ENCODE measurements around the gene MTMR12. TPM values are rescaled to one million over a fixed set of nuclear protein-coding genes. Genes with fewer than 3 reads are reported as not detected.
"Not testable (repeated sequence)": the region's sequence is repeated elsewhere in the genome, so short reads cannot be mapped to it uniquely, and the experiment has no call there.

MTMR12 gene
- total RNA-seq, 2 experiments from 2014 or later: 21.6 to 22.8 TPM

DNA sequence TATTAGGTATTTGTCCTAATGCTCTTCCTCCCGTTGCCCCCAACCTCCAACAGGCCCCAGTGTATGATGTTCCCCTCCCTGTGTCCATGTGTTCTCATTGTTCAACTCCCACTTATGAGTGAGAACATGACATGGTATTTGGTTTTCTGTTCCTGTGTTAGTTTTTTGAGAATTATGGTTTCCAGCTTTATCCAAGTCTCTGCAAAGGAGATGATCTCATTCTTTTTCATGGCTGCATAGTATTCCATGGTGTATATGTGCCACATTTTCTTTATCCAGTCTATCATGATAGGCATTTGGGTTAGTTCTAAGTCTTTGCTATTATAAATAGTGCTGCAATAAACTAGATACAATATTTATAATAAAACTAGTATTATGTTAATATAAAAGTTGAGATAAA lies 98.4 kb downstream of the MTMR12 start:
- H3K4me3 Mint-ChIP-seq; POLR2A ChIA-PET; H3K27me3 Mint-ChIP-seq; DNase-seq; H3K9me3 Mint-ChIP-seq (ENCODE audit: low read depth); H3K36me3 Mint-ChIP-seq (ENCODE audit: low read depth); ATAC-seq; intact Hi-C loops (cut with DNase I, micrococcal nuclease); H3K27ac Mint-ChIP-seq: not testable (repeated sequence)
- H3K4me1 Mint-ChIP-seq: peaks cover 18% of the 10 kb centered on the region
- CTCF ChIA-PET: interaction anchor here (0.7 kb wide), 1 partner anchor 55 kb away, joined by 3 read pairs; no protein-coding TSS in a partner anchor

DNA sequence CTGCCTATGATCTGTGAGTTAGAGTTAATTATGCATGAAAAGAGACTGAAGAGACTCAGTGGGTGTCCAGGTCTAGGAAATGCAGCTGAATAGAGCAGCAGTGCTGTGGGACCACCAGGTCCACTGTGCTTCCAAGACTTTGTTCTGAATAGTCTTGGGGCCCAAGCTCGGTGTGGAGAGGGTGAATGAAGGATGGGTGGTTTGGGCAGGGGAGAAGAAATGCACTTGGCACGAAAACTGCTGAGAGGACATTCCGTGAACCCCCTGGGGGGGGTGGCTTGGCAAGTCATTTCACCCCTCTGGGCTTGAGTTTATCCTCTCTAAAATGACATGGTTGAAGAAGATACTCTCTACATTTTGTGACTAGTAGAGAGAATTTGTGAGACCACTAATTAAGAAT lies 102.6 kb downstream of the MTMR12 start:
- H3K4me3 Mint-ChIP-seq: no peak overlapping the region
- H3K9me3 Mint-ChIP-seq (ENCODE audit: low read depth): peaks cover 2% of the 10 kb centered on the region
- H3K4me1 Mint-ChIP-seq: peaks cover 24% of the 10 kb centered on the region
- no peak for DNase-seq
- H3K27ac Mint-ChIP-seq: peak overlapping the region; percentile 94
- intact Hi-C loops (cut with DNase I, micrococcal nuclease): loop anchor here (2.0 kb wide), 3 partner anchors 35 to 323 kb away; partner anchors contain the start of gene GOLPH3 (in 1 of the 2)
- POLR2A ChIA-PET: no interaction called here
- H3K36me3 Mint-ChIP-seq (ENCODE audit: low read depth): no peaks in the 10 kb centered on the region
- no peak for ATAC-seq
- CTCF ChIA-PET: interaction anchor here (1.0 kb wide), 1 partner anchor 21 kb away, joined by 3 read pairs; no protein-coding TSS in a partner anchor
- no peaks in the 10 kb centered on the region for H3K27me3 Mint-ChIP-seq

DNA sequence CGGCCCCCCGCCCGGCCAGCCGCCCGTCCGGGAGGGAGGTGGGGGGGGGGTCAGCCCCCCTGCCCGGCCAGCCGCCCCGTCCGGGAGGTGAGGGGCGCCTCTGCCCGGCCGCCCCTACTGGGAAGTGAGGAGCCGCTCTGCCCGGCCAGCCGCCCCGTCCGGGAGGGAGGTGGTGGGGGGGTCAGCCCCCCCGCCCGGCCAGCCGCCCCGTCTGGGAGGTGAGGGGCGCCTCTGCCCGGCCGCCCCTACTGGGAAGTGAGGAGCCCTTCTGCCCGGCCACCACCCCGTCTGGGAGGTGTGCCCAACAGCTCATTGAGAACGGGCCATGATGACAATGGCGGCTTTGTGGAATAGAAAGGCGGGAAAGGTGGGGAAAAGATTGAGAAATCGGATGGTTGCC lies 103.9 kb downstream of the MTMR12 start:
- H3K4me3 Mint-ChIP-seq; H3K36me3 Mint-ChIP-seq (ENCODE audit: low read depth); H3K27me3 Mint-ChIP-seq; H3K27ac Mint-ChIP-seq; ATAC-seq; CTCF ChIA-PET; H3K9me3 Mint-ChIP-seq (ENCODE audit: low read depth); intact Hi-C loops (cut with DNase I, micrococcal nuclease); POLR2A ChIA-PET; DNase-seq: not testable (repeated sequence)
- peaks cover 26% of the 10 kb centered on the region for H3K4me1 Mint-ChIP-seq

DNA sequence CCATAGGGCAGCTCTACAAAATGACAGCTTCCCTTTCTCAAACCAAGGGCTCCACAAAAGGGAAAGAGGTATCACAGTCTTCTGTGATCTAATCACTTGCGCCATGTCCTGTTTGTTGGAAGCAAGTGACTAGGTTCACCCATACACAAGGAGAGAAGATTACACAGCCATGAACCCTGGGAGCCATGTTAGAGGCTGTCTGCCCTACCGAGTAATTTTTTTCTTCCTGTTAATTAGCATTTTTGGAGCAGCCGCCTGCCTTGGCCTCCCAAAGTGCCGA lies 105.4 kb downstream of the MTMR12 start:
- no peak for ATAC-seq
- ChIA-PET POLR2A (no interaction called here), CTCF (no interaction called here)
- DNase-seq: no peak
- Mint-ChIP-seq H3K27ac (peak overlapping the region; percentile 82), H3K36me3 (ENCODE audit: low read depth) (no peaks in the 10 kb centered on the region), H3K4me3 (no peak overlapping the region), H3K9me3 (ENCODE audit: low read depth) (peaks cover 2% of the 10 kb centered on the region), H3K27me3 (no peaks in the 10 kb centered on the region), H3K4me1 (peaks cover 39% of the 10 kb centered on the region)
- intact Hi-C loops (cut with DNase I, micrococcal nuclease): no loop called here

DNA sequence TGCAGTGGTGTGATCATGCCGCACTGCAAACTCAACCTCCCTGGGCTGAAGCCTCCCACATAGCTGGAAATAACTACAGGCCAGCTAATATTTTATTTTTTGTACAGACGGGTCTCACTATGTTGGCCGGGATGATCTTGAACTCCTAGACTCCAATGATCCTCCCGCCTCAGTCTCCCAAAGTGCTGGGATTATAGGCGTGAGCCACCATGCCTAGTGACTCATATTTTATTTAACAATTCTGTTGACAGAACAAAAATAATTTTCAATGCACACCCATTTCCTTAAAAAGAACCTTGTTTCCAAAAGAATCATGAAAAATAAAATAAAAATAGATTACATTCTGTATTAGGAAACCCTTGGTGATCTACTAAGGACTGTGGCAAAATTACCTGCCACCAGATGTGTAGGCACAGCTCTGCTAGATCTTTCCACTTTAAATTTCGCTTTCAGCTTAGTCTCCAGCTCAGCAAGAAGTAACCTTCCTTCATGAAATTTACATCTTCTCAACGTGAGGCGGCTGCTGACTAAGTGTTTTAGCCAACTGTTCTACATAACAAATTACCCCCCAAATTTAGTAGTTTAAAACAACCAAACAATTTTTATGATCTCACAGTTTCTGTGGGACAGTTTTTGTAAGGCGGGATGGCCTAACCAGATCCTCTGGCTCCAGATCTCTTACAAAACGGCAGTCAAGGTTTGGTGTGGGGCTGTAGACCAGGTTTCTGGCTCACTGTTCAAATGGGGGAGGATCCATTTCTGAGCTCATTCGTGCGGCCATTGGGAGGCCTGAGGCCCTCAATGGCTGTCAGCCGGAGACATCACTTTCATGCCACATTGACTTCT lies 106.0 kb downstream of the MTMR12 start:
- ATAC-seq: no peak
- peaks cover 39% of the 10 kb centered on the region for H3K4me1 Mint-ChIP-seq
- H3K27me3 Mint-ChIP-seq: peaks cover under 1% of the 10 kb centered on the region
- peak overlapping the region; percentile 82 for H3K27ac Mint-ChIP-seq
- intact Hi-C loops (cut with DNase I, micrococcal nuclease): no loop called here
- H3K4me3 Mint-ChIP-seq: no peak overlapping the region
- CTCF ChIA-PET: interaction anchor here (1.2 kb wide), 1 partner anchor 23 kb away, joined by 3 read pairs; no protein-coding TSS in a partner anchor
- H3K36me3 Mint-ChIP-seq (ENCODE audit: low read depth): no peaks in the 10 kb centered on the region
- no peak for DNase-seq
- H3K9me3 Mint-ChIP-seq (ENCODE audit: low read depth): peaks cover 2% of the 10 kb centered on the region
- POLR2A ChIA-PET: interaction anchor here (0.8 kb wide), 1 partner anchor 31 kb away, joined by 3 read pairs; no protein-coding TSS in a partner anchor

DNA sequence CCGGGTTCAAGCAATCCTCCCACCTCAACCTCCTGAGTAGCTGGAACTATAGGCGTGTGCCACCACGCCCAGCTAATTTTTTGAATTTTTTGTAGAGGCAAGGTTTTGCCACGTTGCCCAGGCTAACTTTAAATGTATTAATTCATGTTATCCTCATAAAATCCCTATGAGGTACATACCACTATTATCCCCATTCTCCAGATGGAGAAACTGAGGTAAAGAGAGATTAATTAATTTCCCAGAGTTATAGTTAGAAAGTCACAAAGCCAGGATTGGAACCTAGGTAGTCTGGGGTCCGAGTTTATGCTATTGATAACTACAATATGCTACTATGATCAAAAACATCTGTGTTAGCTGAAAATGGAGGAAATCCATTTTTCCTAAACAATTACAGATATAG lies 106.7 kb downstream of the MTMR12 start:
- Mint-ChIP-seq H3K4me1 (peaks cover 37% of the 10 kb centered on the region), H3K27ac (no peak overlapping the region), H3K36me3 (ENCODE audit: low read depth) (no peaks in the 10 kb centered on the region), H3K27me3 (peaks cover 5% of the 10 kb centered on the region), H3K9me3 (ENCODE audit: low read depth) (peaks cover 2% of the 10 kb centered on the region), H3K4me3 (no peak overlapping the region)
- ATAC-seq (no peak), DNase-seq (no peak)
- ChIA-PET CTCF (interaction anchor here (1.1 to 1.2 kb wide), 2 partner anchors 22 to 24 kb away, joined by 3 read pairs; no protein-coding TSS in a partner anchor), POLR2A (no interaction called here)
- intact Hi-C loops (cut with DNase I, micrococcal nuclease): no loop called here

DNA sequence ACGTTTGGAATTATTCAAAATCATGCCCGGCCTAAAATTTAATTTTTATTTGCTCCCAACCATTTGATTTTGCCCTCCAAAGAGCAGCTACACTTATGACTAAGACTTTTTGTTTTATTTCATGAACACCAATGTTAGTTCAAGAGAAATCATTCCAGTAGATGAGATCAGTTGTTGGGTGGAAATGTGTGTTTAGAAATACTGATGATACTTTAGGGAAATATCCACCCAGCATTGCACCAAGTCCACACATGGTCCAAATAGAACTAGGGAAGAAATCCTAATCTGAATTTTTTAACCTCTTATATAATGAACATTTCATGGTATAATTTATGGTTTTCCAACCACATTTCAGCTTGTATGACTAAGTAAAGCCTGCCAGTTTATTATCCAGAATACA lies 110.3 kb downstream of the MTMR12 start:
- H3K27me3 Mint-ChIP-seq: peaks cover 5% of the 10 kb centered on the region
- ATAC-seq: no peak
- DNase-seq: no peak
- intact Hi-C loops (cut with DNase I, micrococcal nuclease): no loop called here
- ChIA-PET POLR2A (interaction anchor here (0.6 to 1.9 kb wide), 3 partner anchors 28 to 233 kb away, joined by 5 to 9 read pairs (median 6); partner anchors contain the start of gene GOLPH3), CTCF (no interaction called here)
- H3K36me3 Mint-ChIP-seq (ENCODE audit: low read depth): no peaks in the 10 kb centered on the region
- H3K9me3 Mint-ChIP-seq (ENCODE audit: low read depth): no peaks in the 10 kb centered on the region
- no peak overlapping the region for H3K27ac Mint-ChIP-seq
- peaks cover 32% of the 10 kb centered on the region for H3K4me1 Mint-ChIP-seq
- H3K4me3 Mint-ChIP-seq: no peak overlapping the region

DNA sequence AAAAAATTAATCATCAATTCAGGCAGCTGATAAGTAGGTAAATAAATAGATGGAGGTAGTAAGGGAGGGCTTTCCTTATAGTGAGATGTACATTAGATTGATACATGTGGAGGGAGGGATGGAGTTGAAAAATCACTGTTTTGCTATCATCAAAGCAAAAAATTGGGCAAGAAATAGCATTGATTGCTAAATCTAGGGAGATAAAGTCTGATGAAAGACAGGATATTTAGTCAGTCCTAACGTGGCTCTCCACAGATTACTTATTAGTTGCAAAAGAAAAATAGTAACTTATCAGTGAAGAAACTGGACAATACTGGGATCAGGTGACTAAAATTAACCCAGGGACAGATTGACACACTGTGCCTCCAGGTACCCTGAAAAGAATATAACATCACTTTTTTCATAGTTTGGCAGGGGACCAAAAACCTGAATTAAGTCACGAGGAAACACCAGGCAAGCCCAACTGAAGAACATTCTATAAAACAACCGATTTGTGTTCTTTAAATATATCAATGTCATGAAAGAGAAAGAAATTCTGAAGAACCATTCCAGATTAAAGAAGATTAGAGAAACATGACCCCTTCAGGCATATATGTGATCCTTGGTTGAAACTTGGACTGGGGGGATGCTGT lies 111.5 kb downstream of the MTMR12 start:
- H3K4me1 Mint-ChIP-seq: peaks cover 26% of the 10 kb centered on the region
- peaks cover 5% of the 10 kb centered on the region for H3K27me3 Mint-ChIP-seq
- H3K27ac Mint-ChIP-seq: no peak overlapping the region
- intact Hi-C loops (cut with DNase I, micrococcal nuclease): no loop called here
- no peaks in the 10 kb centered on the region for H3K36me3 Mint-ChIP-seq (ENCODE audit: low read depth)
- DNase-seq (no peak), ATAC-seq (no peak)
- H3K4me3 Mint-ChIP-seq: no peak overlapping the region
- ChIA-PET CTCF (no interaction called here), POLR2A (no interaction called here)
- H3K9me3 Mint-ChIP-seq (ENCODE audit: low read depth): no peaks in the 10 kb centered on the region

DNA sequence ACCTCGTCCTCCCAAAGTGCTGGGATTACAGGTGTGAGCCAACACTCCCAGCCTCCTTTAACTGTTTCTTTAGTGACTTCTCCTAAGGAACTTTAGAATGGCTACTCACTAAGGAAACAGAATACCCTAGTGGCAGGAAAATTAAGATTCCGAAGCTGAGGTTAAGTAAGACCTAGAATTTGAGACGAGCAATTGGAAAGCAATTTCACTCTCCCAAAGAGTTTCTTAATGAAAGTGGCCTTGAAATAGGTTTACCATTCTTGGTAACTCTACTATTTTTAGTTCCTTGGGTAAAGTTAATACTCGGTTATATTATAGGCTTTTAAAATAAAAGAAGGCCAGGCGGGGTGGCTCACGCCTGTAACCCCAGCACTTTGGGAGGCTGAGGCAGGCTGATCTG lies 115.7 kb downstream of the MTMR12 start:
- Mint-ChIP-seq H3K4me3 (no peak overlapping the region), H3K27ac (no peak overlapping the region), H3K27me3 (peaks cover 11% of the 10 kb centered on the region), H3K9me3 (ENCODE audit: low read depth) (no peaks in the 10 kb centered on the region), H3K4me1 (peaks cover 10% of the 10 kb centered on the region), H3K36me3 (ENCODE audit: low read depth) (no peaks in the 10 kb centered on the region)
- intact Hi-C loops (cut with DNase I, micrococcal nuclease): no loop called here
- POLR2A ChIA-PET: no interaction called here
- CTCF ChIA-PET: no interaction called here
- DNase-seq: no peak
- ATAC-seq: no peak

DNA sequence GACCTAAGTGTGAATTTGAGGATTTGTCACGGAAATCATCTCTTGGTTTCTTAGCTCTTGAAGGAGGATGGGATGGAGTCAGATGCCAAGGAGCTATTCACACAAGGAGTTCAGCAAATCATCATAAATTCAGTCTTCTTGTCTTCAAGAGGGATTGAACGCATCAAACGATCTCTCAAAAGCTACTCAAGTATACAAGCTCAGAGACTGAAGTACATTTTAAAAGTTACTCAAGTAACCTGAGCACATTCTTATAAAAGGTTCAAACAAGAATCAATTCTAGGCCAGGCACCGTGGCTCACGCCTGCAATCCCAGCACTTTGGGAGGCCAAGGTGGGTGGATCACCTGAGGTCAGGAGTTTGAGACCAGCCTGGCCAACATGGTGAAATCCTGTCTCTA lies 117.5 kb downstream of the MTMR12 start:
- Mint-ChIP-seq H3K36me3 (ENCODE audit: low read depth) (no peaks in the 10 kb centered on the region), H3K27me3 (peaks cover 6% of the 10 kb centered on the region), H3K4me3 (no peak overlapping the region), H3K9me3 (ENCODE audit: low read depth) (no peaks in the 10 kb centered on the region), H3K4me1 (peaks cover 6% of the 10 kb centered on the region), H3K27ac (no peak overlapping the region)
- ATAC-seq (no peak), DNase-seq (no peak)
- ChIA-PET CTCF (interaction anchor here (0.8 kb wide), 1 partner anchor 135 kb away, joined by 3 read pairs; no protein-coding TSS in a partner anchor), POLR2A (no interaction called here)
- intact Hi-C loops (cut with DNase I, micrococcal nuclease): no loop called here

DNA sequence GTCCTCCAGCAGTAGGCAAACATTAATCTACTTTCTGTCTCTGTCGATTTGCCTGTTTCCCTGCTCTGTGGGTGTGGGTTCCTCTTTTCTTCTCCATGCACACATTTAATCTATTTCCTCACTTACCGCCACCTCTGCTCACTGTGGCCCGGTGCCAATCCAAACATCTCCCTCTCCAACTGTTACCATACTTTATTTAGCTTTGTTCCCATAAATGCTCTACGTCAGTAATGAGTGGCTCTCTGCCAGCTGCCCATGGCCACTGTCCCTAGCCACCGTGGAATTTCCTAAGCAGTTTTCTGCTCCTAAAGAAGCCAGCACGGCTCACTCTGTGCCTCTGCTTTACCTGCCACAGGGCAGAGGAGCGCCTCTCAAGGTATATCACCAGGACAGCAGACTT lies 119.1 kb downstream of the MTMR12 start:
- peaks cover 6% of the 10 kb centered on the region for H3K27me3 Mint-ChIP-seq
- no peak overlapping the region for H3K27ac Mint-ChIP-seq
- H3K36me3 Mint-ChIP-seq (ENCODE audit: low read depth): no peaks in the 10 kb centered on the region
- ChIA-PET POLR2A (no interaction called here), CTCF (no interaction called here)
- H3K4me3 Mint-ChIP-seq: no peak overlapping the region
- ATAC-seq: no peak
- H3K4me1 Mint-ChIP-seq: no peaks in the 10 kb centered on the region
- intact Hi-C loops (cut with DNase I, micrococcal nuclease): no loop called here
- no peaks in the 10 kb centered on the region for H3K9me3 Mint-ChIP-seq (ENCODE audit: low read depth)
- DNase-seq: no peak

DNA sequence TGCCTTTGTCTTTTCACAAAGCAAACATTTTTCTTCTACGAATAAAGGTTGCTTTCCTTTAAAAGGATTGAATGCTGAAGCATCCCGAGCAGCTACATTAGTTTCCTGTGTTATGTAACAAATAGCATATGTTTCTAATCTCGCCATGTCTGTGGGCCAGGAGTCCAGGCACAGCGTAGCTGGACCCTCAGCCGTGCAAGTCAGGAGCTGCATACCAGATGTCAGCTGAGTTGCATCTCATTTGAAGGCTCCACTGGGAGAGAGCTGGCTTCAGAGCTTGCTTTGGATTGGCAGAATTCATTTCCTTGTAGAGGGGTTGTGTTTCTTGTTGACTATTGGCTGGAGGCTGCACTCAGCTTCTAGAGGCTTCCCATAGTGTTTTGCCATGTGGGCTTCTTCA lies 122.6 kb downstream of the MTMR12 start:
- Mint-ChIP-seq H3K36me3 (ENCODE audit: low read depth) (no peaks in the 10 kb centered on the region), H3K9me3 (ENCODE audit: low read depth) (no peaks in the 10 kb centered on the region), H3K27ac (no peak overlapping the region), H3K4me3 (no peak overlapping the region), H3K4me1 (no peaks in the 10 kb centered on the region), H3K27me3 (peaks cover 4% of the 10 kb centered on the region)
- no peak for DNase-seq
- POLR2A ChIA-PET: no interaction called here
- intact Hi-C loops (cut with DNase I, micrococcal nuclease): no loop called here
- CTCF ChIA-PET: interaction anchor here (0.5 to 0.7 kb wide), 2 partner anchors 146 to 610 kb away, joined by 3 to 4 read pairs; no protein-coding TSS in a partner anchor
- no peak for ATAC-seq
